Stimulated activated naive CD4-positive, alpha-beta T cell treated with Interleukin-2 at 50 U/mL for 16 hours (primary cell): ENCODE data around the gene B4GALT4.
"Not testable (repeated sequence)": the region's sequence is repeated elsewhere in the genome, so short reads cannot be mapped to it uniquely, and the experiment has no call there.

Source experiments
- DNase-seq: peaks from one replicate; lab custom pipeline; 2025; lab: John Stamatoyannopoulos, UW

The B4GALT4 gene

GRCh38 chr3:119195911-119196310 lies 44.8 kb downstream of the B4GALT4 start:
- DNase-seq: no peak

- DNase-seq: no peak
These were observed 45.6 kb downstream of the B4GALT4 start for GRCh38 chr3:119195151-119195476.

DNA sequence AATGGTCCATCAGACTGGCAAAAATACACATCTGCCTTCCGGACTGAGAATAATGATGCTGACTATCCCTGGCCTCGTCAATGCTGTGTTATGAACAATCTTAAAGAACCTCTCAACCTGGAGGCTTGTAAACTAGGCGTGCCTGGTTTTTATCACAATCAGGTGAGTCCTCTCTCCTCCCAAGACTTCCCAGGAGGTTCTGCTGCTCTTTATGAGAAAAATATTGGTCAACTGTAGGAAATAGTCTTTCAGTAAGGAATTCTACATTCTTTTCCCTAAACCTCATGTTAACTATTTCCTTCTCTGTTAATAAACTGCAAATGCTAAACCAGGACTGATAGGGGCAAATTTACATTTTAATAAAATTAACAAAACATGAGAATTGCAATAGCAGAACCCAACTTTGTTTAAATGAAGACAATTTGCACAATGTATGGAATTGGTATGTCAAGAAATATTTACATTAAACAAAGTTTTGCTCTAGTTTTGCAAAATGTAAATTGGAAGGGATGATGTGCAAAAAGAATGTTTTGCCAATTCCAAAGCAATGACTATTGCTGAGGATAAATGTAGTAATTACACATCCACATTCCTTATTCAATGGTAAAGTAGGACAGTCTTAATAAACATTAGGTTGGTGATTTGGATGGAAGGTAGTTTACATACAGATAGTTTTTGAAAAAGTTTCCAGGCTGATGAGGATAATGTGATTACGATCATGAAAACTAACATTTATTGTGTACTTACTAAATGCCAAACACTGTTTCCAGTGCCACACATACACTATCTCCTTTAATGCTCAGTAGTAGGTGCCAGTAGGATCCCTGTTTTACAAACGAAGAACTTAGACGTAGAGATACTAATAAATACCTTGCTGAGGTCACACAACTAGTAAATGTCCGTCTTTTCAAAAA lies 46.2 kb downstream of the B4GALT4 start:
- DNase-seq: no peak

- no peak for DNase-seq
These were observed 48.9 kb downstream of the B4GALT4 start for GRCh38 chr3:119191800-119192199.

GRCh38 chr3:119187266-119187665 lies 53.4 kb downstream of the B4GALT4 start:
- no peak for DNase-seq

GRCh38 chr3:119184796-119185570 lies 55.7 kb downstream of the B4GALT4 start:
- DNase-seq: no peak

- DNase-seq: no peak
These were observed 56.6 kb downstream of the B4GALT4 start for GRCh38 chr3:119184111-119184510.

GRCh38 chr3:119181765-119182164 lies 58.9 kb downstream of the B4GALT4 start:
- no peak for DNase-seq

DNA sequence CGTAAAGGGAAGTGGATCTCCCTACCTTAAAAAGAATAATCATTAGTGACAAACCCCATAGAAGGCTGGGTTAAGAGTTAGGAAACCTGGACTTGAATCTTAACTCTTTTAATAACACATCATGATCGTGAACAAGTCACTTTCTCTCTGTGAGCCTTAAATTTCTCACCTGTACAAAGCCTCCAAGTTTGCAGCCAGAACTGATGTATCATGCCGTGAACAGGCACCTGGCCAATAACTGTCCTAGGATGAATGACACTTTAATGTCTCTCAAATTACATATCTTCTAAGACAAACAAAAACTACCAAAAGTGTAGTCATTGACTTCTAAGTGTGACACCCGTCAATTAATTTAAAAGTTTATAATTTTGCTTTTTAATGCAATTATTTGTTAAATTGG lies 63.4 kb downstream of the B4GALT4 start:
- no peak for DNase-seq

DNA sequence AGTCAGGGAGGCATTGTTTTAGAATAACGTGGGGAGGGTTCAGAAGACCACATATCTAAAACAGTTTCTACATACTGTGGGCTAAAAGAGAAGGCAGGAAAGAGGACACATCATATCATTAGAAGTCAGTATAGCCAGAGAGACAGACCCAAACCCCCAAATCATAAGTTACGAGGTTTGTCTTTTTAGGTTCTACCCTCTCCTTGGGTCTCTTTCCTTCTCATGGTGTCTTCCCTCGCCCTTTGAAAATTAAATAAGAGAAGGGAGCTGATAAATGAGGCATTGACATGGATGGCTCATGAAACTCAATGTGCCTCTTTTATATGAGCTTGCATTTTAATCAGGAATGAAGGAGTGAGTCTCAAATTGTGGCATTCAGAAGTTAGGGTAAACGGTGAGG lies 63.9 kb downstream of the B4GALT4 start:
- DNase-seq: no peak

- no peak for DNase-seq
These were observed 64.6 kb downstream of the B4GALT4 start for GRCh38 chr3:119175872-119176756.

DNA sequence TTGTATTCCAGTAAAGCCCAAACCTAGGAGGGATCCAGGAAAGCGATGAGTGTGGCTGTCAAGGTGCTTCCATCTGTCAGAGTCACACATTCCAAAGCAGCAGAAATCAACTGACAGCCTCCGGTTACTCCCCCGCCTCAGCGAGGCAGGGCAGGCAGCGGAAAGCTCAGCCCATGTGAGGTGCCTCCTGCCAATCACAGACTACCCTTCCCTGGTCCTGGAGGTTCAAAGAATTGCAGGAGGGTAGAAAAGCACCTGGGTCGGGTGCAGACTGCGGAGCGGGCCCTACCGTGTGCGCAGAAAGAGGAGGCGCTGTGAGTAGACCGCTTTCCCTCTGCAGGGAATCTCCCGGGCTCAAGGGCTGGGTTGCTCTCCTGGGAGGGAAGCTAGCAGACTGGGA lies 67.4 kb downstream of the B4GALT4 start, which contains the start of gene UPK1B:
UPK1B (plus strand) TSS at position 274 of the 400 bp plus-strand sequence. CDS start 13,144 bp downstream, outside the sequence.
- DNase-seq: no peak

DNA sequence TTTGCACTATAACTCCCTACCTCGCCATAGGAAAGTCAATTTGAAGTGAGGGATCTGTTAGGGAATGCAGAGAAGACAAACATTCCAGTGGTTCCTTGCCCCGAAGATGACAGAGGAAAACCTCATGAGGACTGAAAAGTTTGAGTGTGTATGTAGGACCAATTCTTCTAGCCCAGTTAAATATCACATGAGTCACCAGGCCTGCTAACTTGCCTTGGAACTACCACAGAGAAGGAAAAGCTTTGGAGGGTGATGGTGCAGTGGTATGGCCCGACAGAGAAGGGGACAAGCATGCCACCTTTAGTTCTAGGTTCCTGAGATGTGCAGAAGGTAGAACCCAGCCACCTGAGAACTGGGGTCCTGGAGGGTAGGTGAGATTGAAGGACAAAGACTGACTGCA lies 69.9 kb downstream of the B4GALT4 start:
- DNase-seq: no peak

GRCh38 chr3:119164745-119165144 lies 75.9 kb downstream of the B4GALT4 start:
- not testable (repeated sequence) for DNase-seq
